Hematopoietic multipotent progenitor cell treated with erythropoietin and hydrocortisone succinate and interleukin-3 and kit ligand, for 4 days (in vitro differentiated cells): ENCODE measurements around the gene RAMP3.
"Not testable (repeated sequence)": the region's sequence is repeated elsewhere in the genome, so short reads cannot be mapped to it uniquely, and the experiment has no call there.

ENCODE experiments used
- DNase-seq: peaks from one replicate; pipeline ENCODE4 v3.0.0-alpha.2; 2015

The RAMP3 gene

DNA sequence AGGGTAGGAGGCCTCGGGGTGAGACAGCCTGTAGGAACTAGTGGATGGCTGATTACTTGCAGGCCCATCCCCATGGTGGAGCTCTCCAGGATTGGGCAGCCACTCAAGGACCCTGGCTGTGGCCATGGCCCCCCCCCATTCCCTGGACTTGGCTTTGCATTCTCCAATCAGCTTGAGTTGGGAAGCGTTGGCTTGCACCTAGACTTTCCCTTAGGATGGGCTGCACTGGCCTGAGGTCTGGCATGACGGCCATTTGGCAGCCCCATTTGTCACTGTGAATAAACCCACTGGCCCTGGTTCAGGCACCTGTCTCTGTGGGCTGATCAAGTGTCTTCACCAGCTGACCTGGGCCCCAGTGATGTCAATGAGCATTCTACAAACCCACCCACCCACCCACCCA lies 41.4 kb downstream of the RAMP3 start:
- DNase-seq: no peak

DNA sequence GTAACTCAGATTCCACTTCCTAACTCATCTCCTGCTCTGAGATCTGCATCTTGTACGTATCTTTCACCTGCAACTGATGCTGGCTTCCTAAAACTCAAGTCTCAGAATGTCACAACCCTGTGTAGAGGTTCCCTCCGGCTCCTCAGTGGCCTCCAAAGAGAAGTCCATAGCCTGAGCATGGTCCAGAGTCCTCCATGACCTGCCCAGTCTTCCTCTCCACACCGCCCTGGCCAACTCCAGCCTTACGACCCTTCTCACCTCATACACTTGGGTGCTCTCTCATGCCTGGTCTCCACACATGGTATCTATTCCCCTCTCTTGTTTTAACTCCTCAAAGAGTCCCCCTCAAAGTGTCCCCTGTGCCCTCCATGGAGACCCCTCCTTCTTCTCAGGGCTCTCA lies 41.9 kb downstream of the RAMP3 start:
- no peak for DNase-seq

DNA sequence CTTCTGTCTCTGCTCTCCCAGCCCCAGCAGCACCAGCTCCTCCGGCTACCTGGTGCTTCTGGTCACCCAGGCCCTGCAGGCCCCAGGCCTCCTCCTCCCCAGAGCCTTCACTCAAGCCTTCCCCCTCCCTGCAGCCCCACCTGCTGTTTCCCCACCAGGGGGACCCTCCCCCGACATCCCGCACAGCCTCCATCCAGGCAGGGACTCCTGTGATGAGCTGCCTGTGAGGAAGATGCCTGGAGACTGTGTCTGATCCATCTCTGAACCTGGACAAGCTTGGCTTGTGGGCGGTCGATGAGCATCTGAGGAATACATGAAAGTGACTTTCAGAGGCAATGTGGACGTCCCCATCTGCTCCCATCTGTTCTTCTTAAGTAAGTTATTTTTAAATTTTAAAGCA lies 45.0 kb downstream of the RAMP3 start:
- no peak for DNase-seq

DNA sequence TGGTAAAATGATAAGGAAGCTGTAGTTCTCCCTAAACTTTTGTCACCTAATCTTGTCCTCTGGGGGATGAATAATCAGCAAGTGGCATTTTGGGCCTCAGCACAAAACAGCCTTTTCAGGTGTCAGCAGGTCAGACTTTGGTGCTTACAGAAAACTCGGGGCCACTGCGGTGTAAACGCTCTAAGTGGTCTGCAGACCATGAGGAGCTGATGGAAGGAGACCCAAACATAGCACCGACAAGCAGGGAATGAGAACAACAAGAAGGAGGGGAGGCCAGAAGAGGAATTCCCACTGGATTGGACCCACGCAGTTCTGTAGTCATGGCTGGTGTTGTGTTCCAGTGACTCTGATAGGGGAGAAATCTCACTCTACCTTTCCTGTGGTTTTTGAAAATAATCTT lies 45.4 kb downstream of the RAMP3 start:
- no peak for DNase-seq

DNA sequence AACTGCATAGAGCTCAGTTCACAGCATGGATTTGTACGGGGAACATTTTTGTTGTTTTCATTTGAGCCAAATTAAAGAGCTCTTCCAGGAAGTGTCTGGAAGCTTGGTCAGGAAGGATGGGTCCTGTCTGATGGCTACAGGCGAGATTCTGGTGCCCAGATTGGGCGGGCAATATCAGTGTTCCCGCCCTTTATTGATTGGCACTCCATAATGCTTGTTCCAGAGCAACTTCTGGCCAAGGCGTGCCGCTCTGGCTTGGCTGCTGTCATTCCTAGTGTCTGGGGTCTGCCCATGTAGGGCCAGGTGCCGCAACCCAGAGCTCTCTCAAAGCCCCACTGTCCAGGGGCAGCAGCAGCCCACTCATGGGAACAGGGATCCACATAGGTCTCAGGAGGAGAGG lies 45.9 kb downstream of the RAMP3 start:
- DNase-seq: no peak

DNA sequence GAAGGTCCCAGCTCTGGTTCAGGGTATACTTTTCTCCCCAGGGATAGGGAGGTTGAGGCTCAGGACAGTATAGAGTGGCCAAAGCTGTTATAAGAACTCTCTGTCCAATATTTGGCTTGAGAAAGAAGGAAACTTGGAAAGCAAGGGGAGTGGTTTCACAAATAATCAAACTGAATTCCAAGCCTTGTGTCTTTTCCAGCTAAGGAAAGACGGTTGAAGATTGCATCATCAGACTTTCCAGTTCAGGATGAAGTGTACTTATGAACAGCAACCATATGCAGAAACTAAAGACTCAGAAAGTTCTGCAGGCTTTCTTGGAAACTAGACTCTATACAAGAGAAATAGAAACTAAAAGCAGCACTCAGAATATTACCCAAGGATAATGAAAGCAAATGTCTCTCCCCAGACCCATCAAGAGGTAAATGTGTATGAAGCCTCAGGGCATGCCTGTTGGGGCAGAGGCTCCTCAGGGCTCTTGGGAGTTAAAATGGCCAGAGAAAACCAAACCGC lies 46.4 kb downstream of the RAMP3 start:
- DNase-seq: no peak

DNA sequence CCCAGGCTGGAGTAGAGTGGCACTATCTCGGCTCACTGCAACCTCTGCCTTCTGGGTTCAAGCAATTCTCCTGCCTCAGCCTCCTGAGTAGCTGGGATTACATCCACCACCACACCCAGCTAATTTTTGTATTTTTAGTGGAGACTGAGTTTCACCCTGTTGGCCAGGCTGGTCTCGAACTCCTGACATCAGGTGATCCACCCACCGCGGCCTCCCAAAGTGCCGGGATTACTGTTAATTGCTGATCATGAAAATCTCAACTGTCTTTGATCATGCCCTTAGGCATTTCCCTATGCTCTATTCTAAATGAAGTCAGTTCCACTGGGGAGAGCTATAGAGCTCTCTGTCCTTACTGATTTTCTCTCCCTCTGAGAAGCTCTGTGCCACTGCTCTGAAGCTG lies 48.7 kb downstream of the RAMP3 start:
- DNase-seq: not testable (repeated sequence)

DNA sequence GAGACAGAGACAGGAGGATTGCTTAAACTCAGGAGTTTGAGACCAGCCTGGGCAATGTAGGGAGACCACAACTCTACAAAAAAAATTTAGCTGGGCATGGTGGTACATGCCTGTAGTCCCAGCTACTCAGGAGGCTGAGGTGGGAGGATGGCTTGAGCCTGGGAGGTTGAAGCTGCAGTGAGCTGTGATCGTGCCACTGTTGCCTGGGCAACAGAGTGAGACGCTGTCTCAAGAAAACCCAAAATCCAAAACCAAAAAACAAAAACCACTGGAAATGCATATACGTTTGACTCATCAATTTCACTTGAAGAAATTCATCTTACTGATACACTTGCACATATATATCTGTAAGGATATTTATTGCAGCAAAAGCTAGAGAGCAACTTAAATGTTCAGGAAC lies 52.3 kb downstream of the RAMP3 start:
- not testable (repeated sequence) for DNase-seq

DNA sequence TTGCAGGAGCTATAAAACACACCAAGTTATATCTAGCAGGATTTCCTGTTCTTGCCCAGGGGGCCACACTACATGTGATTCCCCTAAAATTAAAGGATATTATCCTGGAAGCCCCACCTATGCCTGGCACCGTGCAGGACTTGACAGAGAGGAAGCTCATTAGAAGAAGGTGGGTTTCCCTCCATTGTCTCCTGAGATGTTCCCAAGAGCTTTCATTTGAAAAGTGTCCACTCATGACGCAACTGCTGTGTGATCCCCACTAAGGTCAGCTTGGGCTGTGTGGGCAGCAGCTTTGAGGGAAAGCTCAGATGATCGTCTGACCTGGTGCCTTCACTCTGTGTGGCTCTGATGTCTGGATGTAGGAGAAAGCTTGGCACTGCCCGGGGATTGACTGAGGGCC lies 53.5 kb downstream of the RAMP3 start:
- no peak for DNase-seq

DNA sequence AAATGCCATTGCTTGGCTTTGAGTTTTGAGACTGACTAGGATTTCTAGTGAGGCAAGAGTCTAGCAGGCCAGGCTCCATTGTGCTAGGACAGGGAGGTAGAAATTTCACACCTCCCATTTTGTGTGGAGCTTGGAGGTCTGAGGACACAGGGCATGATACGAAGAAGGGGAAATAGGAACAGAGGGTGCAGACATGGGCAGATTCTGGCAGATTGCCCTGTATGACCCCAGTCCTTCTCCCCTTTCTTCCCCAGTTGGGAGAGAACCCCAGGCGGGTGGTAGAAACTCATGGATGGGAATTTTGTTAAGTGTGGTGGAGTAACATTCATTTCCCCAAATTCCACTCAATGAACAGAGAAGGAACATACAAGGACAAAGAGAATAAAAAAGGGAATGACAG lies 54.4 kb downstream of the RAMP3 start:
- DNase-seq: no peak

DNA sequence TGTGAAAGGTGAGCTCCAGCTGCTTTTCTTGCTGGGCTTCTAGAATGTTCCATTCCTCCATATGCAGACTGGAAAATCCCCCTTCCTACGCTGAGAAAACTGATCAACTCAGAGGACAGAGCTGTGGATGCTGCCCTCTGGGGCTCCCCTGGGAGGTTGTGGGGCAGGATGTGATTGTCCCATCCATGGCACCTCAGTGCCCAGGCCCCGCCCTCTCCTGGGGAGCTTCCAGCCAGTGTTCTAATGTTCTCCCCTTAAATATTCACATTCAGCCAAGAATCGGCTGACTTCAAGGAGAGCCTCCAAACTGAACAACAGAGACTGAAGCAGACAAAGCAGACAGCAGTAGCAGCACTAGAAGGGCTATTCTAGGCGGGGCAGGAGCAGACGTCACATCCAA lies 55.0 kb downstream of the RAMP3 start:
- DNase-seq: no peak

DNA sequence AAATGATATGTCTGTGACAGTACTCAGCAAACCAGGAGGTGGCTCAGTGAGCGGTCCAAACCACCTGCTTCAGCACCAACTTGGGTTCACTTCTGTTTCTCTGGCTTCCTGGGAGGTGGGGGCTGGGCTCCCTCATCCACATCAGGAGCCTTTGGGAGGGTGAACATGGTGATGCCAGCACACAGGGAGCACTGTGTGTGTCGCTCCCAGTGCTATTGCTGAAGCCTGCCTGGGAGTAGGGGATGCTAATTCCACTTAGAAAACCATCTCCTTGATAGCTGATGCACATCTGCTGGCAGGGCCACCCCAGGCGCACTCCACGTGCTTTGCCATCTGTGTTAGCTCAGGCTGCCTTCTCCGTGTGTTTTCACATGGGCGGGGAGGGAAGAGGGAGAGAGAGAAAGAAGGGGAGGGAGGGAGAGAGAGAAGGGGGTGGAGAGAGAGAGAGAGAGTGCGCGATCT lies 58.0 kb downstream of the RAMP3 start:
- DNase-seq: no peak

DNA sequence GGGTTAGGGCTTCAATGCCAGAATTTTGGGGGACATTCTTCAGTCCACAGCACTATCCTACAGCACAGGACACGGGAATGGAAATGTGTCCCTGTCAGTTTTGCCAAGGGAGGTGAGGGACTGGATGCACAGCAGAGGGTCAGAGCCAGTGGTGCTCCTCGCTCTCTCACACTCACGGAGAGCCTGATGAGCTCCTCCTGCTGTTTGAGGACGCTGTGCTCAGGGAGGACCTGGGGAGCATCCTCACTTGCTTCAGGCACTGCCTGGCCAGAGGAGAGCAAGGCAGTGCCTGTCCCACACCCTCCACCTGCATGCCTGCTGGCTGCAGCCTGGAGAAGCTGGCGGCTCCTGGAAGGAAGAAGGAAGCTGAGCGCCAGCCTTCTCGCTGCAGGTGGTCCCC lies 58.6 kb downstream of the RAMP3 start:
- DNase-seq: no peak

DNA sequence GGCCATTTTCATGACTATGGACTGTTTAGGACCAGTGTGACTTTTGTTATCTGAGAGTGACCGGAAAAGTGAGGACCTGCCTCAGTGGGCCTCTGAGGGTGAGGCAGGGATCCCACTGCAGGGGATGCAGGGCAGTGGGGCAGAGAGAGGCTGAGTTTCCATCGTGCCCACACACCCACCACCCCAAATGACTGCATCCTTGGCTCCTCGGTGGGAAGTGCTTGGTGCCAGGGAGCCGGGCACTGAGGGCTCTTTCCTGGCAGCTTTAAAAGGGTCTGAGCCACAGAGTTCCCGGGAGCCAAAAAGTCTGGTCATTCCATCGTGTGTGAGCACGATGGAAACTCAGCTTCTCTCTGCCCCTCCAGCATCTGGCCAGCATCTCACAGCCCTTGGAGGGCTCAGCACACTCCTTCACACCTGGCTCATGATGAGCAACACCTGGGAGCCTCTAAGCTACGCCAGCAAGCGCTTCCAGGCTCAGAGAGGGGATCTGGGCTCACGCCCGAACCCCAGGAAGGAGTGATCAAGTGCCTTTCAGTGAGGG lies 59.1 kb downstream of the RAMP3 start:
- DNase-seq: no peak

DNA sequence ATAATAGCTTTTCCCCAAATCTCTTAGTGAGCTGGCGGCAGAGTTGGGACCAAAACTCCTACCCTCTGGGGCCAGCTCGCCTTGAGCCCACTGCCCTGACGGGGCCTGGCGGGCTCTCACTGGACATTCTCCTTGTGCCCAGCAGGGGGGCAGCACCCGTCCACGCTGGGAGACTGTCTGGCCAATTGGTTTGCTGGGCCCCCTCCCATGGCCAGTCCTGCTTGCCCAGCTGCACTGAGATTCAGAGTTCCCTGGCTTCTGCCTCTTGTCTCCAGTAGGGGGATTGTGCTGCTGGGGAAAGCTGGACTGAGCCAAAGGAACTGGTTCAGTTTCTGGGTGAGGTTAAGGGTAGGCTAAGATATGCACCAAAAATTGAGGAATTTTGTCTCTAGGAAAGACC lies 59.8 kb downstream of the RAMP3 start:
- peak; percentile 25 for DNase-seq

DNA sequence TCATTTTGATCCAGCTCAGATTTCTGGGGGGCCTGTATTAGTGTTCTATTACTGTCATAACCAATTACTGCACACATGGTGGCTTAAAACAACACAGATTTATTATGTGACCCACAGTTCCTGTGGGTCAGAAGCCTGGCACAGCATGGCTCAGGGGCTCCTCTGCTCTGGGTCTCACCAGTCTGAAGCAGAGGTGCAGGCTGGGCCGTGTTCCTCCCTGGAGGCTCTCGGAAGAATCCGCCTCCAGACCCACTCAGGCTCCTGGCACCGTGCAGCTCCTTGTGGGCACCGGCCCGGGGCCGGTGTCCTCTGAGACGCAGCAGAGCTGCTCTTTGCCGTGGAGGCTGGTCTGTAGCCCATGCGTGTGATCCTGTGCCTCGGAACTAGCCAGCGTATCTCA lies 61.5 kb downstream of the RAMP3 start:
- DNase-seq: no peak

DNA sequence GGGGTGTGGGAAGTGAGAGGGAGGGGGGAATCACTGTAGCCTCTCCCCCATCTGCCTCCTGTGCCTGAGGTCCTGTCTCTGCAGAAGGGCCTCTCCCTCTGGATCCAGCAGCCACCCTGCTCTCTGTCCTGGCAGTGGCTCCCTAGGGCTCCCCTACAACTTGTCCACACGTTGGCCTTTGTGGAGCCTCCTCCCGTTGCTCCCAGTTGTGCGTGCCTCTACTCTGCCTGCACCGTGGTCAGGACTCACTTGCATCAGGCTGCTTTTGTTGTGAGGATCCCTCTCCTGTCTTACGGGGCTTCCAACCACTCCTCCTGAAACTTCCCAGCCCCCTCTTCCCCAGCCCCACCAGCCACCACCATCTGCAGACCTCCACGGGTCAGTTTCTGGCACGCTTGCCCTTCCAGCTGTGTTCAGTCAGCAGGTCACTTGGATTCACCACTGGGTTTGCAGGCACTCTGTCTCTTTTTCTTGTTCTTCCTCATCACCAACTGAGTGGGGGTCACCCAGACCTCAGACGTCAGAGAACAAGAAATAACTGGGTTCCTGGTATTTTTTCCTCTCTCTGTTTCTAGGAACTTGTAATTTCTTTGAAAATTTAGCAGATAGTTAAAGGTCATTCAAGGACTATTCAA lies 62.3 kb downstream of the RAMP3 start:
- DNase-seq: no peak

DNA sequence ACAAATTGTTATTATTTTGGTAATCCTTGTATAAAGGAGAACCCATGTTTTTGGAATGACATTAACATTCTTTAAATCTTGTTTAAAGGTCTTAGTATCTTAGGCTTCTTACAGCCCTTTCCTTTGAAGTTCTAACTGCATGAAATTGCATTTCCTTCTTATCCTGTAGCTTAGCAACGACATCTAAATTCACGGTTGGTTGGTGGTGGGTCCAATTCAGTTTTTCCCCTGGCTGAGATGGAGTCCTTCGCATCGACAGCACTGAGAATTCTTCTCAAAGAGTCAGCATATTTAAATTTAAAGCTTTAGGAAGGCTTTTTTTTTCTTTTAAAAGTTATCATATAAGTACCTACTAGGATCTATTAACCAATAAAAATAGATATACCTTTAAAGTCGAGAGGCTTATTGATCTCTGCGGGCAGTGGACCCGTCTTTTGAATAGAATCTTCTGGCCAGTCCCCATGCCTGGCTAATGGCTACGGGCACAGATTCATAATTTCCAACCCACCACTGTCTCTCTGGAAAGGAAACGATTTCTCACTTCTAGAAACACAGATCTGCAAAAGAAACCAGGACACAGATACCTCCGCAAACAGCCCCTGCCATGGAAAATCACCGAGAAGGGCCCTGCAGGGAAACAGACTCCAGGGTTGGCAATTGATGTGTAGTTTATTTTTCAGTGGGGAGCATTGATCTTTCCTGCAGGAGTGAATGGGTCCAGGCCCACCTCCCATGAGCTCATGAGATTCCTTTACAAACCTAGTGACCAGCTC lies 63.4 kb downstream of the RAMP3 start:
- DNase-seq: no peak

DNA sequence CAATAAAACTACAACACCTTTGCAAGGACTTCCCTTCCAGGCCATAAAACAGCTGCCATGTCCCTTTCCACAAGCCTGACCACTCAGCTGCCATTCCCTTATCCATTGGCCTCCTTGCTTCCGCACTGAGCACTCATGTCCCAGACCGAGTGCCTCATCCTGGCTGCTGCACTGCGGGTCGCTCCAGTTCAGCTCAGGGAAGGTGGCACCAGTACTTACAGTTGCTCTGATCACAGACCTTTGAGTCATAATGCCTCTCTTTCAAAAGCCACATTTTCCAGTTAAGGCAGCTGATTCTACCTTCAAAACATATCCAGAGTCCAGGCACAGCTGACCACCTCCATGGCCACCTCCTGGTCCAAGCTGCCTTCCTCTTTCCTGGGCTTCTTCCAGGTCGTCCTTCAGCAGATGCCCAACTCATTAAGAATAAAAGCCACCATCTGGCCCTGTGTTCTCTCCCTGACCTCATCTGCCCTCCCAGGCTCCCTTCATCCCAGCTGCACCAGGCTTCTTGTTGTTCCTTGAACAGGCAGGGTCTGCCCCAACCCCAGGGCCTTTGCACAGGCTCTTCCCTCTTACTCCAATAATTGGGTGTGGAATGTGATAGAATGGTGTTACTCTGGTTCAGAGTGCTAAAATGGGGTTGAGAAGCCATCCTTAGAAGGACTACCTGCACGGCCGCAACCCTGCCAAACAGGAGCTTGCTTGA lies 64.5 kb downstream of the RAMP3 start:
- no peak for DNase-seq

DNA sequence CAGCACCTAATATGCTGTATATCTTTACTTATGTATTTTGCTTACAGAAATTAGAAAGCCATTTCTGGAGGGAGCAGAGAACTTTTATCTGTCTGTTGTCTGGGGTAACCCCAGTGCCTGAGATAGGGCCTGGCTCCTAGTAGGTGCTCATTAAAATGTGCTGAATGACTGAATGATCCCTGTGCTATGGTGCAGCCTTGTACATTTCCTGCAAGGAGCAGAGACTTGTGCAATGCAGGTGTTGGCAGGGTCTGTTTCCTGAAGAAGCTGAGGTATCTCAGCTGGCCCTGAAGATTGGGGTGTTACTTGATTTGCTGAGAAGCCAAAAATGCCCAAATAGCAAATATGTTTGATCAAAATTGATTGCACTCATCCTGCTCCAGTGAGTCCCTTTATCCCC lies 65.5 kb downstream of the RAMP3 start:
- no peak for DNase-seq

DNA sequence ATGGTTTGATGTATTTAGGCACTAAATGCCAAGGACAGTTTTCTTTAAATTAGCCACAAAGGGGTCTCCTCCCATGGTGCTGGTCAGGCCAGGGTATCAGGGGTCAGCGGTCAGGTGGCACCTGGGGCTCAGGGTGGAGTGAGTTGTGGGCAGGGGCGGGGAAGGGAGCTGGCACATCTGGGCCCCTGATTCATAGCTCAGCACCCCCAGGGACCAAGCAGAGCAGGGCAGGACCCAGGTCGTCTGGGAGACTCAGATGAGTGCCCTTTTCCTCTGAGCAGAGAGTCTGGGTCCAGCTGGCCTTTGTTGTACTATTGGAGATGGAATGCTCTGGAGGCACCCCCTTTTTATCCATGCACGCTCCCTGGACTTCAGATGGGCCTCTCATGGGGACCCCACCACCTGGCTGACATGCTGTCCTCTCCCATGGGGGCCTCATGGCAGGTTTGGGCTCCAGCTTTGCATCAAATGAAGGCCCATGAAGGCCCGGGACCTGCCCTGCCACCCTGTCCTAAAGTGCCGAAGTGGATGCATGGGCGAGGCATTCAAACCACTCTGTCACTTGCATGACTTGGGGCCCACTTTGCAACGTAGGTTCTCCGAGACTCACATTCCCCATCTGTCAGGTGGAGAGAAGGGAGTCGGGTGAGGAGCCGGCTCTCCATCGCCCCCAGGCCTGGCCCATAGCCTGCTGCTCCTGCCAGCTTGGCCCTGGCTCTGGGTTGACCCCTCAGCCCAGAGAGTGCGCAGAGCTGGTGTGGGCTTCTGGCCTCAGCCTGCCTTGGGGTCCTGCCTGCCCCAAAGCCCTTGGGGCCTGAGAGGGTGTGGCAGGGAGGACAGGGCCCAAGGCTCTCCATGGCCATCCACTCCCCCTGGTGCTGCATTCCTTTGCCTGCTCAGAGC lies 66.4 kb downstream of the RAMP3 start:
- no peak for DNase-seq

DNA sequence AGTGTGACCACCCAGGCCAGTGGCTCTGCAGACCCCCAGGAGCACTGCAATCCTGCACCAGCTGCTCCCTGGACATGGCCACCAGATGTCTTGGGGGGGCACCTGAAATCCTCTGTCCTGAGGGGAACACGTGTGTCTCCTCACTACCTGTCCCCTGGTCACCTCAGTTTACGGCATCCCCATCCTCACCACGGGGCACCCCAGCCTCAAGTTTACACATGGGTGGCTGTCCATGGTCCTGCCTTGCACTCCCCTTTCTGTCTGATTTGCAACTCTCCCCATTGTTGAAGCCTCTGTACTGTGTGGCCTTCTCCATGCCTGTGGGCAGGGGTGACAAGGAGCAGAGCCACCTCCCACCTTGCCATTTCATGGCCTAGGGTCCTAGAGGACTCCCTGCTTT lies 67.2 kb downstream of the RAMP3 start:
- DNase-seq: peak; percentile 44
